MM.1S (cell line): Measurements from ENCODE around the gene TRIM42.

ENCODE experiments used
- CTCF ChIP-seq: fragments of 300-600 bp; sonication (generic); IDR thresholded peaks from 2 replicates; pipeline ENCODE4 v1.5.1; 2016; ENCODE audit warnings: antibody characterized with exemption, low read length, mixed read lengths
- EZH2 ChIP-seq: fragments of 300-600 bp; sonication (generic); optimal IDR thresholded peaks from 2 replicates; pipeline ENCODE3; 2017; ENCODE audit warnings: low read depth, mild to moderate bottlenecking, antibody characterized with exemption, low read length, mixed read lengths

GRCh38 chr3:140719841-140720614, 42.2 kb downstream of the TRIM42 start:
- TF ChIP-seq CTCF: no peak
- TF ChIP-seq EZH2: no peak
